GM12874 (cell line): ENCODE data around the gene RASL12.

Experiments
- TF ChIP-seq, protein P1 (sequence below): IDR thresholded peaks from 2 replicates; pipeline ENCODE4 v1.5.1; 2011; ENCODE audit warnings: low read depth, mild to moderate bottlenecking, control low read depth, low read length, moderate library complexity; ENCODE audit not compliant: insufficient read depth

Gene RASL12

DNA sequence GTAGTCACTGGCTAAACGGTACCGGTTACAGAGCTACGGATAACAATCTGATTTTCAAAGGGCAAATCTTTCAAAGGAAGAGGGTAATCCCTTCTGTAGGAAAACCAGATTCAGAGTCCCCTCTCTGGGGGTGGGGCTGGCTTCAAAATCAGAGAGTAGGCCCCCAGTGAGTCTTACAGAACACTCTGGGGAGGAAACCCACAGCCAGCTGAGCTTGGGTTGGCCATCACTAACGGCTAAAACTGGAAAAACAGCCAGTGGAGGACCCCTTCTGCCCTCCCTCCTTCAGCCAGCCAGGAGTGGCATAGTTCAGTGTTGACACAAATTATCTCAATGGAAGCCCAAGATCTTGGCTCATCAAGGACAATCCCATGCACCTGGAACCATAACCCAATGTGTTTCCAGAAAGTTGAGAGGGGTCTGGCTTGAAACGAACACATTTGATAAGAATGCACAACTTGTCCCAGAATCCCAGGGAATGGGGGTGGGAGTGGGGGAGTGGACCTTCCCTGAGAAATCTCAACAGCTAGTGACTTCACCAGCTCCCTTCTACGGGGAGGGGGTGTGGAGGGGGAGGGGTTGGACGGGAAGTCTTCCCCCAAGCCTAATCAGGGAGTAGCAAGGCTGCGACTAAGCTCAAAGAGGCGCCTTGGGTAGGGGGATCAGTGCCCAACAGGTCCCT is 1.0 kb downstream of the RASL12 start:
- TF ChIP-seq, protein P1, sequence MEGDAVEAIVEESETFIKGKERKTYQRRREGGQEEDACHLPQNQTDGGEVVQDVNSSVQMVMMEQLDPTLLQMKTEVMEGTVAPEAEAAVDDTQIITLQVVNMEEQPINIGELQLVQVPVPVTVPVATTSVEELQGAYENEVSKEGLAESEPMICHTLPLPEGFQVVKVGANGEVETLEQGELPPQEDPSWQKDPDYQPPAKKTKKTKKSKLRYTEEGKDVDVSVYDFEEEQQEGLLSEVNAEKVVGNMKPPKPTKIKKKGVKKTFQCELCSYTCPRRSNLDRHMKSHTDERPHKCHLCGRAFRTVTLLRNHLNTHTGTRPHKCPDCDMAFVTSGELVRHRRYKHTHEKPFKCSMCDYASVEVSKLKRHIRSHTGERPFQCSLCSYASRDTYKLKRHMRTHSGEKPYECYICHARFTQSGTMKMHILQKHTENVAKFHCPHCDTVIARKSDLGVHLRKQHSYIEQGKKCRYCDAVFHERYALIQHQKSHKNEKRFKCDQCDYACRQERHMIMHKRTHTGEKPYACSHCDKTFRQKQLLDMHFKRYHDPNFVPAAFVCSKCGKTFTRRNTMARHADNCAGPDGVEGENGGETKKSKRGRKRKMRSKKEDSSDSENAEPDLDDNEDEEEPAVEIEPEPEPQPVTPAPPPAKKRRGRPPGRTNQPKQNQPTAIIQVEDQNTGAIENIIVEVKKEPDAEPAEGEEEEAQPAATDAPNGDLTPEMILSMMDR: no peak

DNA sequence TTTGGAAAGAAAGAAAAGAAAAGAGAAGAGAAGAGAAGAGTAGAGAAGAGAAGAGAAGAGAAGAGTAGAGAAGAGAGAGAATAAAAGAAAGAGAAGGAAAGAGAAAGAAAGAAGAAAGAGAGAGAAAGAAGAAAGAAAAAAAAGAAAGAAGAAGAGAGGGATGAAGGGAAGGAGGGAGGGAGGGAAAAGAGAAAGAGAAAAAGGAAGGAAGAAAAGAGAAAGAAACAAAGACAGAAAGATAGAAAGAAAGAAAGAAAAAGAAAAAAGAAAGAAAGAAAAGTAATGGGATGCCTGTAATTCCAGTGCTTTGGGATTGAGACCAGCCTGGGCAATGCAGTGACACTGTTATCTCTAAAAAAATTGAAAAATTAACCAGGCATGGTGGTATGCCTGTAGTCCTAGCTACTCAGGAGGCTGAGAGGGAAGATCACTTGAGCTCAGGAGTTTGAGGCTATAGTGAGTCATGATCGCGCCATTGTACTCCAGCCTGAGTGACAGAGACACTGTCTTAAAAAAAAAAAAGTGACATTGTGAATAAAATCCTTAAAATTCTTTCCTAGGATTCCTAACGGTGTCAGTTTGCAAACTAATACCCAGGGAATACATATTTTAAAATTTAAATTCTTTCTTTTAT is 1.7 kb downstream of the RASL12 start:
- TF ChIP-seq, protein P1: no peak

DNA sequence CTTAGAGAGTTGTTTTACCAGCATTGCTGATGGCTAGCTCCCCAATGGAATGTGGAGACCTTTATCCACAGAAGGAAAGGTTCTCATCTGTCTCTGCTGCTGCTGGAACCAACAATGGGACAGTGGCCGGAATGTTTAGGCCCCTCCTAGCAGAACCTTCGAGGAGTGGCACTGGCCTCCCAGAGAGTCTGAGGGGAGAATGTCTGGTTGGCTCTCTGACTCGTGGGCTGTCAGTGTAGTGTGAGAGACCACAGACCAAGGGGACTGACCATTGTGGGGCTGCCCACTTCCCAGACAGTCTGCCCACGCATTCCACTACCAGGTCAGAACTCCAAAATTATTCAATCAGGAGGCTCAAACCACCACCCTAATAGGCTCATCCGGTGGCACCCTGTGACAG is 5.1 kb downstream of the RASL12 start:
- TF ChIP-seq, protein P1: no peak

DNA sequence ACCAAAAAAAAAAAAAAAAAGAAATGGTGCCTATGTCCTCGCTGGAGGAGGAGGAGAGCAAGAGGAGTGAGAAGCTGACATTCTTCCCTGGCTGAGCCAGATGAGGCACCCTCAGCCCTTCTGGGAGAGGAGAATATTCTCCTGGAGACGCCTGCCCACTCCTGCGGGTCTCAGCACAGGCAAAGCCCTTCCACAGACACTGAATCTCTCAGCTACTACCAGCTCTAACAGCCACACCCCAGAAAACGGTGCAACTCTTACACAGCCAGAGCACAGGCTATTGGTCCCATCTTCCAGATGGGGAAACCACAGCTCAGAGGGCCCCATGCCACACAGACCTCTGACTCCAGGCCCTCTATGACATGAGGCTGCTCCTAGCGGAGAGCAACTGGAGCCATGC is 5.7 kb downstream of the RASL12 start:
- TF ChIP-seq, protein P1: no peak

DNA sequence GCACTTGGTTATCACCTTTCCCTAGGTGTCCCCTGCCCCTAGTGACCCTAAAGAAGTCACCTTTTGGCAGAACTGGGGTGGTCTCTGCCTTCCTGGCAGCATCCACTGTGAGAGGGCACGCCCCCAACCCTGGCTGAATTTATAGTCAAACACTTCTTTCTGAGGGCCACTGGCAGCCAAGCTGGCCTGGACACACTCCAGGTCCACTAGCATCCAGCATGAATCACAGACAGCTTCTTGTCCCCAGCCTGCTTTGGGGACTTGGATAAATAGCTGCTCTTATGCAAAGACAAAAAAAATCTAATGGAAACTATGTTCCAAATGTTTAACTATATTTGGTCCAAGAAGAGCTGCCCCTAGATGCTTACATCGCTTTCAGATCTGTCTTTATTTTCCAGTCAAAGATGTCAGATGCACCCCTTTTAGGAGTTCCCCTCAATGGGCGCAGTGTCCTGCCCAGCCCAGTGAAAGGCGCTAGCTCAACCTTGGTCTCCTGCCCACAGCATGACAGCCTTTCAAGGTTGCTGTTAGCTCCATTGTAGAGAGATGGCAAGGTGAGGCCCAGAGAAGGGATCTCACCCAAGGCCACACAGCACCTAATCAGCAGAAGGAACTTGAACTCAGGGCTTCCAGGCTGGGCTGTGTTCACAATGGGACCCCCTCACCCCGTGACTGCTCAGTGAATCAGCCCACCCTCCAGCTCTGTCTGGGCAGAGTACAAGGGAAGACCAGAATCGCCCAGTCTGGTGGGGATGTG is 7.0 kb downstream of the RASL12 start:
- TF ChIP-seq, protein P1: no peak

DNA sequence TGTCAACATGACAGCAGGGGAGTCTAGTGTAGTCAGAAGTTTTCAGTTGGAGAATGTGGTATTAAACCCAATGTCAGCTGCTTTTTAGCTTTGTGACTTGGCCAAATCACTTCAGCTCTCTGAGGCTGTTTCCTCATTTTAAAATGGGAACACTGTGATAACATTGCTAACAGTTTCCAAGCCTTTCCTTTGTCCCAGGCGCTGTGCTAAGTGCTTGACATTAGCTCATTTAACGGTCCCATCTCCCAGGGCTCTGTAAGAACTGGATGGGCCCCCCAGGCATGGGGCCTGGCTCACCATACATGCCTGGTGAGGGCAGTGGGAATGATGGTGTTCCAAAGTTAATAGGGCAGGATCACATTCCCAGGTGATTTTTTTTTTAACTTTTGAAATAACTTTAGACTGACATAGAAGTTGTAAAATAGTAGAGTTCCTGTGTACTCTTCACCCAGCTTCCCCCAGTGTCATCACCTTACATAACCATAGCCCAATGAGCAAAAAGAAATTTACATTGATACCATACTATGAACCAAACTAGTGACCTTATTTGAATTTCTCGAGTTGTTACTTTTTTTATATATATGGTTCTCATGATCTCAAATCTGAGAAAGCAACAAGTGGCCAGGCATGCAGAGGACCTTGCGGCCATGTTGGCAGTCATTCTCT is 7.7 kb downstream of the RASL12 start:
- TF ChIP-seq, protein P1: no peak

DNA sequence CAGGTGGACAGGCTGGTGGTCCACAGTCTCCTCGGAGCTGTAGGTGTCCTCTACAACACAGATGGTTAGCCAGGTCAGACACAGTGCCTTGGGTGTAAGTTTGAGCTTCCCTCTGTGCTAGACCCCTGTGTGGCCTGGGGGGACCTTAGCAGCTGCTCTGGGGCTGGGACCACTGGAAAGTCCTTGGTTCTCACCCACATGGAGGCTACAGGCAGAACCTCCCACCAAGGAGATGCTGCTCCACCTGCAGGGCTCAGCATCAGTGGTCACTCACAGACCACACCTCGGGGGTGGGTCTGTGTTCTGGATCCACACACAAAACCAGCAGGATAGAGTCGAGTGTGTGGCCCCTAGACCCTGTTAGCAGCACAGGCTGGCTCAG is 8.4 kb downstream of the RASL12 start:
- TF ChIP-seq, protein P1: no peak
